ENCODE data around the gene CAMK1D.
"Not testable (repeated sequence)": the region's sequence is repeated elsewhere in the genome, so short reads cannot be mapped to it uniquely, and the experiment has no call there.

Gene CAMK1D

DNA sequence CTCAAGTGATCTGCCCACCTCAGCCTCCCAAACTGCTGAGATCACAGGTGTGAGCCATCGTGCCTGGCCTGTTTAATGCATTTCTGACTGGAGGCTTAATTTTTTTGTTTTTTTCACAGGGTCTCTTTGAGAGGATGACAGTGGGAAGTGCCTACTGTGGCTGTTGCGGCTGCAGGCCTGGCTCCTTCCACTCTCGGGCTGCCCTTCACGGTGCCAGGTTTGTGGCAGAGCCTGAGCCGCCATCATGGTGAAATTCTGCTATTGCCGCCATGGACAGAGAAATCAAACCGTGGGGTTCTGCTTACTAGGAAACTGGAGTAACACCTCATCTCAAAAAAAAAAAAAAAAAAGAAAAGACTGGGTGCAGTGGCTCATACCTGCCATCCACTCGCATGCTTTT lies 142.7 kb downstream of the CAMK1D start:
- DNase-seq (ENCODE audit: low read depth, low spot score): no peak

DNA sequence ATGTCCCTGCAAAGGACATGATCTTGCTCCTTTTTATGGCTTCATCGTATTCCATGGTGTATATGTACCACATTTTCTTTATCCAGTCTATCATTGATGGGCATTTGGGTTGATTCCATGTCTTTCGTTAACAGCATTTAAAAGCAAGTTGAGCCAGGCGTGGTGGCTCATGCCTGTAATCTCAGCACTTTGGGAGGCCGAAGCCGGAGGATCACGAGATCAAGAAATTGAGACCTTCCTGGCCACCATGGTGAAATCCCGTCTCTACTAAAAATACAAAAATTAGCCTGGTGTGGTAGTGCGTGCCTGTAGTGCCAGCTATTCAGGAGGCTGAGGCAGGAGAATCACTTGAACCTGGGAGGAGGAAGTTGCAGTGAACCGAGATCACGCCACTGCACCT lies 147.7 kb downstream of the CAMK1D start:
- not testable (repeated sequence) for DNase-seq (ENCODE audit: low read depth, low spot score)

DNA sequence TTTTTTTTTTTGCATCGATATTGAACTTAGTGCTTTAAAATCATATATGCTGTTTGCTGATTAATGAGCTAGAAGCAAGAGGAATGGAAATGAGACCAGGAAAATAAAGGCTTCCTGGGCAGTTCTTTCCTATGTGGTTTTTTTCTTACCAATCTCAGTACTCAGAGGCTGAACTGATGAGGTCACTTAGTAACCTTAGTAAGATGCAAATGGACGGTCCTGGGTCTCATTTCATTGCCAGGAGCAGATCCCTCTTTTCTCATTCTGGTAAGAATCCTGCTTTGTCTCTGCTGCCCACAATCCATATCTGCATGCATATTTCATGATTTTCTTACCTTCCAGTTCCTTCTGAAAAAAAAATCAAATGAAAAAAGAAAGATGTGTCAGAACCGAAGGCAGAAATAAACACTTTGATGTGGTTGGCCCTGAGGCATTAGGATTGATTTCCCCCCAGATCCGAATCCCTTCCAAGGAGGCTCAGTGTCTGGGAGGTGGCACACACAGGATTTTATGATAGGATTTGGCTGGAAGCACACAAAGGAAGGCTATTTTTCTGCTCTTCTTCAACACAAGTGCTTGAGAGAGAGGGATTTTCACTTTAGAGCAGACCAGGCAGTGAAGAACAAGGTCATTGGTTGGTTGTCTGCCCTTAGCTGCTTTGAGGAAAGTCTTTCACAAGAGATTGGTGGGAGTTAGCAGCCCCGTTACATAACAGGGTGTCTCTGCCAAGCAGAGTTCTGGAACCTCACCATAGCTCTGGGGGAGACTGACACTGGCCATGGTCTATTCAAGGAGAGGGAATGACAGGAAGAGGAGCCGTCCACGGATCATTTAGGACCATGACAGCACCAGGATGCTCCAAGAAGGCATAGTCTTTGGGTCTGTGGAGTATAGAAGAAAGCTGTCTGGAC lies 150.0 kb downstream of the CAMK1D start:
- no peak for DNase-seq (ENCODE audit: low read depth, low spot score)

DNA sequence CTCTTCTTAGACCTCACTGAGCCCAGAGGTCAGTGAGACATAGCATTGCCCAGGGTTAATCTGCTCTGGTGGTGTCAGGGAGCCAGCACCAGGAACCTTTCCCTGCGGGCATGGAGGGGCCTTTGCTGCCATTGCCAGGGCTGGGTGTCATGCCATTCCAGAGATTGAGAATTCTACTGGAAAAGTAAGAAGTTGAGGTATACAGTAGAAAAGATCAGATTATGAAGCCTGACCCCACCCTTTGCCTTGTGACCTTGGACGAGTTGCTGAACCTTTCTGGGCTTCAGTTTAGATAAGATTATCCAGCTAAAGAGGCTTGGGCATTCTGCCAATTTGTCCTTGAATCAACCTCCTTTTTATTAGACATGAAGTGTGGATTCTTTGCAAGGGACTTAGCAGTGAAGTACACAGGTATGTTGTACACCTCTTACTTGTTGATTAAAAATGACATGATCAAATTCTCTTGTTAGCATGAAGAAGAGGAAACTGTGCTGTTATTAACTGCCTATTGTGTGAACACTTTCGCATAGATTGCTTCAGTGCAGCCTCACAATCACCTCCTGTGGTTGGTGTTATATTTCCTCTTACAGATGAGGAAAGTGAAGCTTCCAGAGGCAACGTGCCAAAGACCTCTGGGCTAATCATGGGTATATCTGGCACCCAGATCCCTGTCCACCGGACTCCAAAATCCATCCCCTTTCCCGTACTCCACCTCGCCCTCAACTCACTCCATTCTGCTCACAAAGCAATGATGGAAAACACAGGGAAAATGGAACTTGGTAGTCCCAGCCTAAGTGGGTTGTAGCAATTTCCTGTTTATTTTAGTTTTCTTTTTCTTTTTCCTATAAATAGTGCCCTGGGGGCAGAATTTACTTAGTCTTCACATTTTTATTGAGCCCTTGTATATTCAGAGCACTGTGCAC lies 151.3 kb downstream of the CAMK1D start:
- no peak for DNase-seq (ENCODE audit: low read depth, low spot score)

DNA sequence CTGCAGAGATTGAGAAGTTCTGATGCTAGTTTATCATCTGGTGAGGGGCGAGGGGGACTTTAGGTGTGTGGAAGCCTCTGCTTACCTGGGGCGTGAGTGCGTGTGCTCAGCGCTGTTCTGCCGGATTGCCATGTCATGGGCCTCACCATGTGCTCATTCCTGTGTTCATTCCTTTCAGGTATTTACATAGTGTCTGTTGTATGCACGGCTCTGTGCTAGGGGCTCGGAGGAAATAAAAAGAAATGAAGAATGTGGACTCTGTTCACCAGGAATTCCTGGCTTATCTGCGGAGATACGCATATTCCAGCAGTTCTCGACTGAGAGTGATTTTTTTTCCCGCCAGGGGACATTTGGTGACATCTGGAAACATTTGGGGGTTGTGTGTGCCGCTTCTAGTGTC lies 152.0 kb downstream of the CAMK1D start:
- DNase-seq (ENCODE audit: low read depth, low spot score): no peak

DNA sequence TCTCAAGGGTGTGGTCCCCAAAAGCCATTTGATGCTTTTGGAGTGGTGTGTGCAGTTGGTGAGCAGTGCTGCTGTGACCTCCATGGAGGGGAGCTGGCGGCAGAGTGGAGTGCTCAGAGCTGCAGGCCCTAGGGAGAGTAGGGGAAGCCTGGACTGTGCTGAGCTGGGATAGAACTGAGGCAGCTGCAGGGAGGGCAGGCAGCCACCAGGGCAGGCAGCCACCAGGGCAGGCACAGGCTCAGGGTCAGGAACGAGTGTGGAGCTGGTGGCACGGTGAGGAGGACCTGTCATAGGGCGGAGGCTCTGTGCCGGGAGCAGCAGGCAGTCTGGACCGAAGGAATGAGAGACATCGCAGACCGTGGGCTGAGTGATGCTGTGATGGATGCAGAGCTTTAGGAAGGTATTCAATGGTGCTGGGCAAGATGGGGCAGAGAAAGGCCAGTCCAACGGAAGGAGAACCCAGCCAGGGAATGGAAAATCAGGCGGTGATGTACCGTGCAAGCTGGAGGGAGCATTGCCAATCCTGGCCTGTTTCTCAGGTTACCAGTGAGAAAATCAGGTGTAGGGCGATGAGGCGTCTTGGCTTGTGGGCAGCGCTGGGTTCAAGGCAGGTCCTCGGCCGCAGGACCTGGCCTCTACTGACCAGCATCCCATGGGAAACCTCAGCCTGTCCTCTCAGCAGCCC lies 152.6 kb downstream of the CAMK1D start:
- no peak for DNase-seq (ENCODE audit: low read depth, low spot score)

DNA sequence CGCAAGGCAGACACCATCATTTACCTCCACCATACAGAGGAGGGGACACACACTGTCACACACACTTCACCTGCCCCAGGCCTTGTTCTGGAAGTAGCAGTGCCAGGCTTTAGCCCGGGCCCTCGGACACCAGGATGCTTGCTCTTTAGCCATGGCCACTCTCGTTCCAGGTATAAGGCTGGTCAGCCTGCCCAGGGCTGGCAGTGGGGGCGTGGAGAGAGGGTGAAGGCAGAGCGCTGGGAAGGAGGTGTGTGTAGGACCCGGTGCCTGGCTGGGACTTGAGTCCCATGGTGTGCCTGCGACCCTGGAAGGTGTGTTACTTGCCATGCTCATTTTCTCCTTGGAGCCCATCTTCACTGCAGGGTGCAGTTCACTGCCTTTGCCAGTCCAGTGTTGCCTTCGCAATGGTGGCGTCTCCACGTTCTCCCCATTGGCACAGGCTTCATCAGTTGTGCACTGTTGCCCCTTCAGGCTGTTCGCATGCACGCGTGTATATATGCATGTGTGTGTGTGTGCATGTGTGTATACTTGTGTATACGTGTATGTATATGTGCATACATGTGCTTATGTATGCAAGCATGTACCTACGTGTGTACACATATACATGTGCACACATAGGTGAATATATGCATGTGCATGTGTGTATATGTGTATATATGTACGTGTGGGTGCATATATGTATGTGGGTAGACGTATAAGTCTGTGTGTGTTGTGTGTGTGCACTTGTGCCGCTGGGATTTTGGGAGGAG lies 153.4 kb downstream of the CAMK1D start:
- no peak for DNase-seq (ENCODE audit: low read depth, low spot score)

DNA sequence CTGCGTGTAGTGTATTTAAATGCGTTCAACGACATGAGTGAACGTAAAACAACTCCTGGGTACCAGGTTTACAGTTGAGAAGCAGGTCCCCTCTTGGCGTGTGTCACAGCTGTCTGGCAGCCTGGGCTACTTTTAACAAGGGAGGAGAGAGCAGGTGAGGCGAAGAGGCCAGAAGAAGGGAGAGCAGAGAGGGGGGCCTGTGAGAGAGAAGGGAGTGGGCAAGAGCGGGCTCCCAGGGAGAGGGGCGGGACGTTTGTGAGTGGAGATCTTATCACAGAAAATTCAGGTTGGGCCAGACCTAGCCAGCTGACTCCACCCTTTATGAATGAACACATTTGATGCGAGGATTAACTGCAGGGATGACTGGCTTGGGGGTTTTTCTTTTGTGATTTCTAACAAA lies 154.0 kb downstream of the CAMK1D start:
- DNase-seq (ENCODE audit: low read depth, low spot score): no peak

DNA sequence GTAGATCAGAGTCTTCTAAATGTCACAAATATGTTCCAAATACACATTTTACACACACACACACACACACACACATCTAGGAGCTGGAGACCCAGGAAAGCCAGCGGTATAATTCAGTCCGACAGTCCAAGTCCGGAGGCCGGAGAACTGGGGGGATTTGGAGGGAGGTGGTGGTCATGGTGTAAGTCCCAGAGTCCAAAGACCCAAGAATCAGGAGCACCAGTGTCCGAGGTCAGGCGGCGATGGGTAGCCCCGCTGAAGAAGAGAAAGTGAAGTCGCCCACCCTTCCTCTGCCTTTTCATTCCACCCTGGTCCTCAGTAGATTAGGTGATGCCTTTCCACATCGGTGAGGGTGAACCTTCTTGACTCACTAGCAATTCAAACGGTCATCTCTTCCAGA lies 154.8 kb downstream of the CAMK1D start:
- no peak for DNase-seq (ENCODE audit: low read depth, low spot score)

DNA sequence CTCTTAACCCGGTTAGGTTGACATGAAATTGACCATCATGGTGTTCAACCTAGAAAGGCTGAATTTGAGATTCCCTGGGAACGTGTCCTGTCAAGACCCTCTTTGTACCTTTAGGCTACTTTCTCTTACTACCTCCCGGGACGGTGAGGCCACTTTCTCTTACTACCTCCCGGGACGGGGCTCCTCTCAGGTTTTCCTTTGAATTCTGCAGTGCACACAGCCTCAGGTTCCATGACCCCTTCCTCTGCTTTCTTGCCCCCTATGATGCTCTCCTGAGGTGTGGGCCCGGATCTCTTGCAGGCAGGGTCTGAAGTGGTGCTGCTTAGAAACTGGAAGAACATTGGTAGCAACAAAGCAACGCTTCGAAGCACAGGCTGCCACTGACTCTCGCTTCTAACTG lies 155.3 kb downstream of the CAMK1D start:
- DNase-seq (ENCODE audit: low read depth, low spot score): no peak

DNA sequence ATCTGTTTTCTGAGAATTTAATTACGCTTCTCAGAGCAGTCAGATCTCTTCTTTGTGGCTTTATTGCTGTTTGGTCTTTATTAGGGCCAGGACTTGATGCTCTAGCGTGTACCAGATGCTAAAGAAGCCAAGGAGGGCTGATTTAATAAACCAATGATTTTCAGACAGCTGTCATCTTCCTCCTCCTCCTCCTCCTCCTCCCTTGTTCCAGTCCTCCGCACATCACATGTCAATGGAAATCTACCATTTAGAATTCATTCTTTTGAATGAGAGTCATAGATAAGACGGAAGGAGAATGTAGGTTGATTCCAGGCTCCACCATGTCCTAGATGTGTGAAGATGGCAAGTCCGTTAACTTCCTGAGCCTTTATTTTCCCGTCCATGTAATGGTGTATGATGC lies 156.3 kb downstream of the CAMK1D start:
- no peak for DNase-seq (ENCODE audit: low read depth, low spot score)

DNA sequence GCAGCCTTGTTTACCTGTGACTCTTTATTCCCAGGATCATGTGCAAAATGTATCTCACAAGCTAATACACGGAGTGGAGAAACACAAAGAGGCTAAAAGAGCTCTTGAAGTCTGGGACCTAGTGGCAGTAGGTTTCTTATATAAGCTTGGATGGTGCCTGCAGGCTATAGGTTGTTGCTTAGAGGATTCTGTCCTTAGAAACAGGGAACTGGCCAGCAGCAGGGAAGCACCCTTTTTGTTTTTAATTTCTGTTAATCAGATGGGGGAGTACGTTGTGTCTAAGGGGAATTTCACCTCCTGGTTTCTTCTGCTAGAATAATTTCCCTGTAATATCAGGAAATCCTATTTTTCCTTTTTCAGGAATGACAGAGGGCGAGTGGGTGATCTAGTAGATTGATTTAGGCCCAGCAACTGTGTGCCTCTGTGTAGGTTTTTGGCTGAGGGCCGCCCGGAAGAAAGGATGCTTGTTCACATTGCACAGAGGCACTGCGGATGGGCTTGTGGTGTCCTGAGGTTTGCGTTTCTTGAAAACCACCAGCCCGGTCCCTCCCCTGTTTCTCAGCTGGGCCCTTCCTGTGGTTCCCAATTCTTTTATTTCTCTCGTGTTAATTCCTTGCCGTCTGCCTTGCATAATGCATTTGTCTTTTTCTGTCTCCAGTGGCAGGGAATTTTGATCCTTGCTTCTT lies 158.0 kb downstream of the CAMK1D start:
- no peak for DNase-seq (ENCODE audit: low read depth, low spot score)

DNA sequence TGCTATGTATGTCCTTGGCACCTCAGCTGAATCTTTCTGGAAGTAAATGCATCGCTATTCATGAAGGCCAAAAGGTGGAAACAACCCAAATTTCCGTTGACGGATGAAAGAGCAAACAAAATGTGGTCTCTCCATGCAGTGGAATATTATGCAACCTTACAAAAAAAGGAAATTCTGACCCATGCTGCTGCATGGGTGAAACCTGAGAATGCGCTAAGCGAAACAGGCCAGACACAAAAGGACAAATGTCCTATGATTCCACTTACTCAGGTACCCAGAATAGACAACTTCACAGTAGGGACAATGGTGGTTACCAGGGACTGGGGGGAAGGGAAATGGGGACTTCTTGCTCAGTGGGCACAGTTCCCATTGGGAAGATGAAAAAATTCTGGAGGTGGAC lies 158.8 kb downstream of the CAMK1D start:
- no peak for DNase-seq (ENCODE audit: low read depth, low spot score)

DNA sequence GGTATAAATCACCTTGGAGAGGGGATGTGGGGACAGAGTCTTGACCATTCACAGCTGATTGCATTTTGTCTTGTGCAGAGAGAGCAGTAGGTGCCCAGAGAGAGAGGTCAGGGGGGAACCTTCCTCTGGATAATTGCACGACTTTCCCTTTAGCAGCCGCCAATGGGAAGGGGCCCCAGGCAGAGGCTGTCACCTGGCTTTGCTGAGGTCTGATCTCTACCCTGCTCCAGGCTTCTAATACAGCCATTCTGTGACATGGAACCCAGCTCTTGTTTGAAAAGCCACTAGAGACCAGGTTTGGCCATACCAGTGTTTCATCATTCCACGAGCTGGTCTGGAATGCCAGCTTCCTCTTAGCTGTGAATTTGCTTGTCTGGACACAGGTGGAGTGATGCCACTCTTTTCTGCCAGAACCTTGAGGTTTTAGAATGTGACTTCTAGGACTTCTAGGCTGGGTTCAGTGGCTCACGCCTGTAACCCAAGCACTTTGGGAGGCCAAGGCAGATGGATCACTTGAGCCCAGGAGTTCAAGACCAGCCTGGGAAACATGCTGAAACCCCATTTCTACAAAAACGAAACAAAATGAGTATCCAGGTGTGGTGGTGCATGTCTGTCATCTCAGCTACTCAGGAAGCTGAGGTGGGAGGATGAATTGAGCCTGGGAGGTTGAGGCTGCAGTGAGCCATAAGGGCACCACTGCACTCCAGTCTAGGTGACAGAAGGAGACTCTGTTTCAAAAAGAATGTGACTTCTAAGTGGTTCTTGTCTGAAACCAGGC lies 159.9 kb downstream of the CAMK1D start:
- DNase-seq (ENCODE audit: low read depth, low spot score): no peak

DNA sequence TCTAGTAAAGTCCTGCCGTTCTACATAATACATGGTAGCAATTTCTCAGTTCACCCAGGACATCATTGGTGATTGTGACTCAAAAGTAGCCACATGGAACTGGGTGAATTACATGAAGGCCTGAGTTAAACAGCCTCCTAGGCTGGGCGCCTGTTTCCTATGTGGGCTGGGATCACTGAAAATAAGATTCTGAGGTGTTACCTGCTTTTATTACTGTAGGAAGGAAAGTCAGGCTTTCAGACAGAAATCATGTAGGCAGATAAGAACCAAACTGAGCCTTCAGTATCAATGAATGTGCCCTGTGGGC lies 160.4 kb downstream of the CAMK1D start:
- DNase-seq (ENCODE audit: low read depth, low spot score): no peak

DNA sequence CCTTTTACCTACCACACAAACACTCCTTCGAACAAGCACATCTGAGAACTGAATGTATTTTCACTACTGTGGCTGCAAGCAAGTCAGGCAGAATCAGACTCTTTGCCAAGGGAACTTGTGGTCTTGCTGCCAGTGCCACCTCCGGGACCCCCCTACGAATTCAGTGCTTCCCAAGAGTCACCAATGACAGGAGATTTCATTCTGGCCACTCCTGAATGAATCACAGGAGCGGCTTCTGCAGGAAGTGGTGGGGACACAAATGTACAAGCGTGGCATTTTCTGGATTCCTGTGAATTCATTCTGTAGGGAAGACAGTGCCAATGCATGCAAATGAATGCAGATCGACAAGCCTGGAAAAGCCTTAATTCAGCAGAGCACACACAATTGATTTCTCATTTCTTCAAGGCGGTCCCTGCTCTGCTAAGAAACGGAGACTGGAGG lies 161.2 kb downstream of the CAMK1D start:
- DNase-seq (ENCODE audit: low read depth, low spot score): no peak

DNA sequence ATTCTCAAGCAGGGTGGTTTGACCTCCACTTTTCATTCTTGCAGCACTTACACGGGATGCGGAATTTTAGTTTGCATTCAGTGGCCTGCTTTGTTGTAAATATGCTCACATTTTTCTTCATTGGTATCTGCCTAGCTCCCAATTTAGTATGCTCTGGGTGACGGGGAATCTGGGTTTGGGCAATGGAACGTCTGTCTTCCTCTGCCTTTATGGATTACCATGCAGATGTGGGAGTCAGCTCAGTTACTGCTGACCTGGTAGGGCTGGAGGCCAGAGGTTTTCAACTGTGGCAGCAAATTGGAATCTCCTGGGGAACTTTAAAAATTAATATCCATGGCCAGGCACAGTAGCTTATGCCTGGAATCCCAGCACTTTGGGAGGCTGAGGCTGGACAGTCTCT lies 161.6 kb downstream of the CAMK1D start:
- no peak for DNase-seq (ENCODE audit: low read depth, low spot score)

DNA sequence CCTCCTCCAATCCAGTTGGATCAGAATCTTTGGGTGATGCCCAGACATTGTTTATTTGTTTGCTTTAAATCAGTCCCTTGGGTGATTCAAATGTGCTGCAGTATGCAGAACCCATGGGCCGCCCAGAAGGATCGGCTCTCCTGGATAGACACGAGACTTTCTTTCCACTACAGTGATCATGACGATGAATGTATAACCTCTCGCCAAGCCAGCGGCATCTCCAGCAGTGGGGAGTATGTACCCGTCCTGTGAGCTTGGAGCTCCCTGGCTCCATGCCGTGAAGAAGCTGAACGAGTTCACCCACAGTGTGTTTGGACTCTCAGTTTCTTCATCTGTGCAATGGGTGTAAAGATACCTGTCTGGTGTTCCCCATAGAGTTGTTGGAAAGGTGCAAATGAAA lies 162.3 kb downstream of the CAMK1D start:
- no peak for DNase-seq (ENCODE audit: low read depth, low spot score)

DNA sequence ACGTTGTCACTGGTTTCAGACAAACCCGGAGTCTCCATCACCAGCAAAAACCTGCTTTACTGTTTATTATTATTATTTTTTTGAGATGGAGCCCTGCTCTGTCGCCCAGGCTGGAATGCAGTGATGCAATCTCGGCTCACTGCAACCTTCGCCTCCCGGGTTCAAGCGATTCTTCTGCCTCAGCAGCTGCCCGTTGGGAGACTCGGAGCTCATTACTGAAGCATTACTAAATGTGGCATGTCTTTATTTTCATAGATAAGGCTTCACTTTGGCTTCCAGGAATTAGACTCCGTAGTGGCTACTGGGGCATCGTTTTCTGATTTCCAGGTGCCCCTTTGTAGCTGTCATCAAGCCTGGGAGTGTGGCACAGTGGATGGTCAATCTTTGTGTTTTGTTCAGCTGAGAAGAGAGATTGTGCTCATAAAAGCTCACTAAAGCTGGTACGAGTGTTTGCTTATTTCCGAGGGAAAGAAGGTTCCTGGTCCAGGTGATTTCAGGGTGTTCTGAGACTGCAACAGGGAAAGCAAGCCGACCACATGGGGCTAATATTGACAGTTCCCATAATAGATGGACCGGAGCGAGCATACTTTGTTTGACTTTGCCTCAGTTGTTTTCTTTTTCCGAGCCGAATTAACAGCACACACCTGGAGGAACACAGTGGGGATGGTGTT lies 163.1 kb downstream of the CAMK1D start:
- no peak for DNase-seq (ENCODE audit: low read depth, low spot score)

DNA sequence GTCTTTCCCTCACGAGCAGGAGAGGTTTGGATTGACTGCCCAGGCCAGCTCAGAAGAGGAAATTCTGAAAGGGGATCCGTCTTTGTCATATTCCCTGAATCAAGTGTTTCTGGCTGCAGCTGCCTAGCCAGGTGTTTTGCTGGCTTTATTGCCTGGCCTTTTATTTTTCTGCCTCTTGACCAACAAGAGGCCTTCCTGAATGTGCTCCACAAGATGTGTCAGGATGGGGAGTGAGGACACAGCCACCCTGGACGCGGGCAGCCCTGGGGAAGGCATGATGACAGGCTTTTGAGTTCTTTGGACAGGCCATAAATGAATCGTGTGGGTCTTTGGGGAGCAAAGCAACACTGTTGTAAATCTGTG lies 163.6 kb downstream of the CAMK1D start:
- DNase-seq (ENCODE audit: low read depth, low spot score): no peak
